Calu3 (cell line): ENCODE data around the gene PNPLA2. TPM values are rescaled to one million over a fixed set of nuclear protein-coding genes. Genes with fewer than 3 reads are reported as not detected.

Source experiments
- BruUV-seq: library from RNA; stranded (reverse); fragments of 400-500 nt; replicated peaks from 2 replicates; lab custom pipeline; 2021; lab: Mats Ljungman, UMichigan
- CTCF ChIA-PET: fragments of 300-600 bp; sonication (Branson Sonifier 250); formaldehyde crosslinking; loops from one replicate; lab custom pipeline; 2022; ENCODE audit warnings: antibody characterized with exemption; lab: Charles Lee
- DNase-seq: peaks from one replicate; pipeline ENCODE4 v3.0.0; 2022
- H3K27ac Mint-ChIP-seq: one replicate; pipeline ENCODE4 v1.8.0; 2022; ENCODE audit warnings: mixed read lengths; ENCODE audit not compliant: unreplicated experiment
- H3K27me3 Mint-ChIP-seq: one replicate; pipeline ENCODE4 v1.8.0; 2022; ENCODE audit warnings: mixed read lengths; ENCODE audit not compliant: unreplicated experiment
- H3K36me3 Mint-ChIP-seq: one replicate; pipeline ENCODE4 v1.8.0; 2022; ENCODE audit warnings: mild to moderate bottlenecking, moderate library complexity, mixed read lengths; ENCODE audit not compliant: insufficient read depth, unreplicated experiment
- H3K4me1 Mint-ChIP-seq: one replicate; pipeline ENCODE4 v1.8.0; 2022; ENCODE audit warnings: mild to moderate bottlenecking, low read depth, mixed read lengths; ENCODE audit not compliant: unreplicated experiment
- H3K4me3 Mint-ChIP-seq: one replicate; pipeline ENCODE4 v1.8.0; 2022; ENCODE audit warnings: mild to moderate bottlenecking, low read depth, moderate library complexity, mixed read lengths; ENCODE audit not compliant: unreplicated experiment
- H3K9me3 Mint-ChIP-seq: one replicate; pipeline ENCODE4 v1.8.0; 2022; ENCODE audit warnings: low read depth, mixed read lengths; ENCODE audit not compliant: unreplicated experiment
- CTCF ChIP-seq: fragments of 200-600 bp; IDR thresholded peaks from one replicate; pipeline ENCODE4 v1.8.0; 2022; ENCODE audit warnings: antibody characterized with exemption; ENCODE audit not compliant: unreplicated experiment
- intact Hi-C: fragments of 100-400 bp; cut with micrococcal nuclease; formaldehyde crosslinking; loops from one replicate; pipeline ENCODE4 v1.10.0; 2022; ENCODE audit not compliant: unreplicated experiment
- total RNA-seq: library from RNA; stranded (reverse); gene quantifications from 2 replicates; pipeline ENCODE4 v1.2.3, GENCODE V29; 2022

Gene PNPLA2
- total RNA-seq, 1 experiment from 2014 or later, result 134 TPM

- peak overlapping the region; percentile 77 for H3K4me3 Mint-ChIP-seq
Observed at GRCh38 chr11:841981-842369, 23.3 kb downstream of the PNPLA2 start.

GRCh38 chr11:842370-843002 lies 23.8 kb downstream of the PNPLA2 start, which contains the start of the genes POLR2L and TSPAN4:
Gene POLR2L (minus strand): TSS chr11:842529. CDS start chr11:842508, 21 bp downstream.
Gene TSPAN4 (plus strand): TSS chr11:842852. CDS start chr11:850305, 7,453 bp downstream.
- intact Hi-C loops, result no loop called here
- H3K4me1 Mint-ChIP-seq, result peaks cover 23% of the 10 kb centered on the region
- DNase-seq, result peak; percentile 91
- no peaks in the 10 kb centered on the region for H3K27me3 Mint-ChIP-seq
- CTCF ChIA-PET, result interaction anchor here (0.8 to 3.0 kb wide), 2 partner anchors 8 to 23 kb away, joined by 3 to 8 read pairs; no protein-coding TSS in a partner anchor
- H3K4me3 Mint-ChIP-seq, result peak within 1 kb of the TSS; percentile 77
- no peaks in the 10 kb centered on the region for H3K9me3 Mint-ChIP-seq
- TF ChIP-seq CTCF, result no peak
- peak within 1 kb of the TSS; percentile 68 for H3K27ac Mint-ChIP-seq
- BruUV-seq, result no TSS peak
- H3K36me3 Mint-ChIP-seq, result peaks cover 69% of the 10 kb centered on the region

More at GRCh38 chr11:841981-842369, 23.3 kb downstream of the PNPLA2 start:
- TF ChIP-seq CTCF, result no peak
- Mint-ChIP-seq H3K27ac (peak overlapping the region; percentile 68), H3K9me3 (no peaks in the 10 kb centered on the region), H3K4me1 (peaks cover 23% of the 10 kb centered on the region), H3K36me3 (peaks cover 74% of the 10 kb centered on the region), H3K27me3 (no peaks in the 10 kb centered on the region)
- no peak for DNase-seq
- intact Hi-C loops, result no loop called here
- TSS peak; percentile 77 for BruUV-seq
- CTCF ChIA-PET, result interaction anchor here (3.0 kb wide), 1 partner anchor 8 kb away, joined by 8 read pairs; no protein-coding TSS in a partner anchor

GRCh38 chr11:843086-843734 lies 24.5 kb downstream of the PNPLA2 start:
- H3K9me3 Mint-ChIP-seq, result no peaks in the 10 kb centered on the region
- TF ChIP-seq CTCF, result no peak
- CTCF ChIA-PET, result interaction anchor here (0.6 to 3.0 kb wide), 3 partner anchors 9 to 32 kb away, joined by 3 to 8 read pairs (median 3); no protein-coding TSS in a partner anchor
- intact Hi-C loops, result no loop called here
- DNase-seq, result no peak
- BruUV-seq, result no TSS peak
- peaks cover 23% of the 10 kb centered on the region for H3K4me1 Mint-ChIP-seq
- H3K36me3 Mint-ChIP-seq, result peaks cover 62% of the 10 kb centered on the region
- H3K27me3 Mint-ChIP-seq, result no peaks in the 10 kb centered on the region
- H3K27ac Mint-ChIP-seq, result peak overlapping the region; percentile 27
- peak overlapping the region; percentile 77 for H3K4me3 Mint-ChIP-seq

- Mint-ChIP-seq H3K36me3 (peaks cover 58% of the 10 kb centered on the region), H3K4me1 (peaks cover 23% of the 10 kb centered on the region), H3K4me3 (peak overlapping the region; percentile 77), H3K27ac (peak overlapping the region; percentile 27), H3K27me3 (no peaks in the 10 kb centered on the region), H3K9me3 (no peaks in the 10 kb centered on the region)
- intact Hi-C loops, result no loop called here
- DNase-seq, result peak; percentile 60
- CTCF ChIA-PET, result interaction anchor here (0.6 to 3.0 kb wide), 3 partner anchors 10 to 31 kb away, joined by 3 to 8 read pairs (median 3); no protein-coding TSS in a partner anchor
- TF ChIP-seq CTCF, result no peak
- BruUV-seq, result no TSS peak
Observed at GRCh38 chr11:843818-844692, 25.3 kb downstream of the PNPLA2 start.
